Prostate gland (tissue), 2 donors: ENCODE data around the gene PIAS4. TPM values are rescaled to one million over a fixed set of nuclear protein-coding genes. Genes with fewer than 3 reads are reported as not detected.

ENCODE experiments used
- DNase-seq: peaks from one replicate; pipeline ENCODE4 v3.0.0-alpha.2; 2019; ENCODE audit warnings: low spot score
- H3K27ac ChIP-seq, 2 donors: fragments of 200-600 bp; sonication (generic); 2 replicates each; pipeline ENCODE4 v1.5.1; 2017 to 2019
- H3K27me3 ChIP-seq: fragments of 200-600 bp; sonication (generic); replicated peaks from 2 replicates; pipeline ENCODE4 v1.5.1; 2019; ENCODE audit not compliant: insufficient read depth
- H3K36me3 ChIP-seq, 2 donors: fragments of 200-600 bp; sonication (generic); 1 replicate in 1 of 2; 2 replicates in 1 of 2; pipeline versions ENCODE4 v1.5.1 to v1.8.1; 2017 to 2019
- H3K4me1 ChIP-seq: fragments of 200-600 bp; sonication (generic); replicated peaks from 2 replicates; pipeline ENCODE4 v1.5.1; 2019
- H3K4me3 ChIP-seq, 2 donors: fragments of 200-600 bp; sonication (generic); 2 replicates each; pipeline ENCODE4 v1.5.1; 2017 to 2019
- H3K9me3 ChIP-seq: fragments of 200-600 bp; sonication (generic); 2 replicates; pipeline ENCODE4 v1.5.1; 2017
- POLR2A ChIP-seq: fragments of 450-650 bp; IDR thresholded peaks from one replicate; pipeline ENCODE4 v1.6.1; 2016; ENCODE audit warnings: antibody characterized with exemption, mild to moderate bottlenecking
- POLR2AphosphoS5 ChIP-seq: sonication (generic); formaldehyde crosslinking; IDR thresholded peaks from one replicate; pipeline ENCODE4 v1.6.1; 2017; ENCODE audit warnings: antibody characterized with exemption
- WGBS: methylation state at CpG from one replicate; pipeline ENCODE4 v1.1.5; 2018; 5-methylcytosine and 5-hydroxymethylcytosine counted together
- intact Hi-C: fragments of 100-400 bp; cut with DNase I; formaldehyde crosslinking; loops from one replicate; pipeline ENCODE4 v1.14.2; 2022
- total RNA-seq, 2 donors: library from RNA; depleted of rRNA; stranded (reverse); fragments of >200 nt; gene quantifications; one replicate each; pipeline ENCODE4 v1.1.0, GENCODE V29; 2016
- TF ChIP-seq, protein P1 (sequence below), 4 experiments: fragments of 200-600 bp in 2 of 4; fragments of 450-650 bp in 2 of 4; sonication (generic) in 2 of 4; IDR thresholded peaks; 1 replicate in 3 of 4; 2 replicates in 1 of 4; pipeline ENCODE4 v1.5.1; 2016 to 2019; ENCODE audit warnings: antibody characterized with exemption in 4 of 4, mild to moderate bottlenecking in 2 of 4, moderate library complexity in 2 of 4

Gene PIAS4
- total RNA-seq, 2 donors from 2014 or later = 25.3 to 70.0 TPM

DNA sequence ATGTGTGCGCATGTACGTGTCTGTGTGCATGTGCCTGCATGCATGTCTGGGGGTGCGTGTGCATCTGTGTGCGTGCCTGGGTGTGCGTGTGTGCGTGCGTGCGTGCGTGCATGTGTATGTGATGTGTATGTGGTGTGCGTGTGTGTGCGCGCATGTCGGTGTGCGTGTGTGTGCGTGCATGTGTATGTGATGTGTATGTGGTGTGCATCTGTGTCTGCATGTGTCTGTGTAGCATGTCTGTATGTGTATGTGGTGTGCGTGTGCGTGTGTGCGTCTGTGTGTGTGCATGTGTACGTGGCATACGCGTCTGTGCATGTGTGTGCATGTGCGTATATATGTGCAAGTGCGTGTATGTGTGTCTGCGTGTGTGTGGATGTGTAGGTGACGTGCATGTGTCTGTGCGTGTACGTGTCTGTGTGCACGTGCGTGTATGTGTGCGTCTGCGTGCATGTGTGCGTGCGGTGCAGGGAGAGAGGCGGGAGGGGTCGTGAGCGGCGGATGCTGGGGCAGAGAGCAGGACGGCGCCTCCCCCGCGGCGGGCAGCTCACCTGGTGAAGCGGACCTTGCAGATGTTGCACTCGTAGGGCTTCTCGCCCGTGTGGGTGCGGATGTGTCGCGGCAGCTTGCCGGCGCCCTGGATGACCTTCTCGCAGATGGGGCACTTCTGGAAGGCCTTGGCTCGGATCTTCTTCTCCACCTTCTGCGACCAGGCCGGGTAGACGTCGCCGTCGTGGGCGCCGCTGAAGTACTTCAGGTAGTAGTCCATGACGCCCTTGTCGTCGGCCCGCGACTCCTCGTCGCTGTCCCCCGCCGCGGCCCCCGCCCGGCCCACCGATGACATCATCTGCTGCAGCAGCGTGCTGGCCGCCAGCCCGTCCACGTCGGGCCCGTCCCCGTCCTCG is 46.1 kb downstream of the PIAS4 start:
- Histone ChIP-seq H3K4me3 (no peak overlapping the region), H3K27ac (no peak overlapping the region), H3K36me3 (peaks cover 15 to 20% of the 10 kb centered on the region in 2 donors), H3K4me1 (peaks cover 10% of the 10 kb centered on the region), H3K27me3 (no peaks in the 10 kb centered on the region), H3K9me3 (no peaks in the 10 kb centered on the region)
- TF ChIP-seq, protein P1, sequence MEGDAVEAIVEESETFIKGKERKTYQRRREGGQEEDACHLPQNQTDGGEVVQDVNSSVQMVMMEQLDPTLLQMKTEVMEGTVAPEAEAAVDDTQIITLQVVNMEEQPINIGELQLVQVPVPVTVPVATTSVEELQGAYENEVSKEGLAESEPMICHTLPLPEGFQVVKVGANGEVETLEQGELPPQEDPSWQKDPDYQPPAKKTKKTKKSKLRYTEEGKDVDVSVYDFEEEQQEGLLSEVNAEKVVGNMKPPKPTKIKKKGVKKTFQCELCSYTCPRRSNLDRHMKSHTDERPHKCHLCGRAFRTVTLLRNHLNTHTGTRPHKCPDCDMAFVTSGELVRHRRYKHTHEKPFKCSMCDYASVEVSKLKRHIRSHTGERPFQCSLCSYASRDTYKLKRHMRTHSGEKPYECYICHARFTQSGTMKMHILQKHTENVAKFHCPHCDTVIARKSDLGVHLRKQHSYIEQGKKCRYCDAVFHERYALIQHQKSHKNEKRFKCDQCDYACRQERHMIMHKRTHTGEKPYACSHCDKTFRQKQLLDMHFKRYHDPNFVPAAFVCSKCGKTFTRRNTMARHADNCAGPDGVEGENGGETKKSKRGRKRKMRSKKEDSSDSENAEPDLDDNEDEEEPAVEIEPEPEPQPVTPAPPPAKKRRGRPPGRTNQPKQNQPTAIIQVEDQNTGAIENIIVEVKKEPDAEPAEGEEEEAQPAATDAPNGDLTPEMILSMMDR (IDR thresholded peaks at IDR 0.05) = no peak
- no peak for TF ChIP-seq POLR2AphosphoS5
- no peak for TF ChIP-seq POLR2A
- 90% methylated on average over 82 of the region's 82 CpGs for WGBS
- intact Hi-C loops = no loop called here
- DNase-seq = no peak

DNA sequence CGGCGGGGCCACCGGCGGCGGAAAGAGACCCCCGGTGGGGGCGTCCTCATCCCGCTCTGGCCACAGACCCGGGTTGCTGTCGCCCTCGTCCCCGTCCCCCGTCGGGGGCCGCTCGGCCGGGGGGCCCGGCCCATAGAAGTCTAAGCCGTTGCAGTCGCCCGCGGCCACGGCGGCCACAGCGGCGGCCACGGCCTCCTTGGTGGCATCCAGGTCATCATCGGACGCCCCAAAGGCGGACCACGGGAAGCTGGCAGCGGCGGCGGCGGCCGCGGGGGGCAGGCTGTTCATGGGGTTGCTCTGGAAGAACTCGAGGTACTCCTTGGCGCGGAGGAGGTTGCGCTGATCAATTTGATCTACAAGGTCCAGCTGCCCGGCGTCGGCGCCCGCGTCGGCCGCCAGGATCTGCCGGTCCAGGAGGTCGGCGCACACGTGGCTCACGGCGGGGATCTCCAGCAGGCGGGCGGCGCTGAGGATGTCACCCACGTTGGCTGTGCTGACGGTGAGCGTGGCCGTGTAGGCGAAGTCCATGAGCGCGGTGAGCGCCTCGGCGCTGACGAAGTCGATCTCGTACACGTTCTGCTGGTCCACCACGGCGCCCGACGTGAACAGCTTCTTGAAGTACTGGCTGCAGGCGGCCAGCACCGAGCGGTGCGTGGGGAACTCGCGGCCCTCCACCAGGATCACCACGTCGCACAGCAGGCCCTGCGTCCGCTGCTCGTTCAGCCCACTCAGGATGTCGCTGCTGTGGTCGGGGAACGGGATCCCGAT is 47.1 kb downstream of the PIAS4 start:
- H3K36me3 ChIP-seq = peaks cover 15 to 20% of the 10 kb centered on the region in 2 donors
- H3K27ac ChIP-seq = no peak overlapping the region
- no peak for DNase-seq
- H3K4me1 ChIP-seq = peaks cover 19% of the 10 kb centered on the region
- 95% methylated on average over 88 of the region's 91 CpGs for WGBS
- intact Hi-C loops = no loop called here
- TF ChIP-seq, protein P1 (IDR thresholded peaks at IDR 0.05) = no peak
- TF ChIP-seq POLR2AphosphoS5 = no peak
- no peak overlapping the region for H3K4me3 ChIP-seq
- no peaks in the 10 kb centered on the region for H3K27me3 ChIP-seq
- no peaks in the 10 kb centered on the region for H3K9me3 ChIP-seq

DNA sequence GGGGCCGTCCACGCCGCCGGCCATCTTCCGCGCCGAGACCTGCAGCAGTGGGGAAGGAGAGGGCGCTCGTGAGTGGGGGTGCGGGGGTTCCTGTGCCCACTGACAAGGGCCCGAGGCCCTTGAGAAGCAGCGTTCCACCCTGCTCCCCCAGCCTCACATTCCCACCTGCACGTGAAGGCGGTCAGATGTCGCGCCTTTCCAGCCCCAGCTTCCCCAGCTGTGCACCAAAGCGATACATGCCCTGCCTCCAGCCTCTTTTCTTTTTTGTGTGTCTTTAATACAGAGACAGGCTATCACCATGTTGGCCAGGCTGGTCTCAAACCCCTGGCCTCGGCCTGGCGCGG is 47.6 kb downstream of the PIAS4 start:
- Histone ChIP-seq H3K27ac (no peak overlapping the region), H3K4me3 (no peak overlapping the region), H3K4me1 (peaks cover 25% of the 10 kb centered on the region), H3K27me3 (no peaks in the 10 kb centered on the region), H3K9me3 (no peaks in the 10 kb centered on the region), H3K36me3 (peaks cover 15 to 20% of the 10 kb centered on the region in 2 donors)
- TF ChIP-seq POLR2A = no peak
- TF ChIP-seq, protein P1 (IDR thresholded peaks at IDR 0.05) = no peak
- TF ChIP-seq POLR2AphosphoS5 = no peak
- 94% methylated on average over 20 of the region's 20 CpGs for WGBS
- no peak for DNase-seq
- intact Hi-C loops = no loop called here

DNA sequence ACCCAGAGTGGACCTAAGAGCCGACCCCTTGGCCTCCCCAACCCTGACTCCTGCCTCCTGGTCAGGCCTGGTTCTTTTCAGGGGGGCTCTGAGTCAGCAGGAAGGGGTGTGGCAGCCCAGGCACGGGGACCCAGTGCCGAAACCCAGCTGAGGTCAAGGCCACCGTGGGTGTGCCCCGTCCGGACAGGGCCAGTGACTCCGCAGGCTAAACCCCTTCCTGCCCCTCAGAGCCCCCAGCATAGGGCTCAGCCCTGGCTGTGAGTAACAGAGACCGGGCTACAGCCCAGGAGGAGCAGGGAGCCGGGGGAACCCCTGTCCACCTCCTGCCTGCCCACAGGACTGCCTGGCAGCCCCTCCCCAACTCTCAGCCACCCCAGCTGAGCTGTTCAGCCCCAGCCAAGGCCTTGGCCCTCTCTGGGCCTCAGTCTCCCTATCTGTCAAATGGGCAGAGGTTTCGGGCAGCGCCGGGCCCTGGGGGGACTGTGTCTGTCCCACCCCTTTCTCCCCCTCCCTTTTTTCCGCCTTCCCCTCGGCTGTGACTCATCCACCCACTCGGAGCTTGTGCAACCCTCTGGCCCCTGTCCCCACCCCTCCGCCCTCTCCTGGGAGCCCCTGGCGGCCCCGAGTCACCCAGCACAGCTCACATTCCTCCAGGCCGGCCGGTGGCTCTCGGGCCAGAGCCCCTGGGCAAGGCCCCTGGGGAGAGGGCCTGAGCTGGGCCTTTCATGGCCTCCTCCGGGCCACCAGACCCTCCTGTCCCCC is 50.6 kb downstream of the PIAS4 start:
- intact Hi-C loops = no loop called here

More for the DNA sequence above, 50.6 kb downstream of the PIAS4 start:
- peak; percentile 51 for DNase-seq
- H3K4me3 ChIP-seq = no peak overlapping the region
- H3K9me3 ChIP-seq = no peaks in the 10 kb centered on the region
- H3K36me3 ChIP-seq = peaks cover 15 to 19% of the 10 kb centered on the region in 2 donors
- no peaks in the 10 kb centered on the region for H3K27me3 ChIP-seq
- H3K4me1 ChIP-seq = peaks cover 48% of the 10 kb centered on the region
- TF ChIP-seq POLR2A = no peak
- TF ChIP-seq, protein P1 (IDR thresholded peaks at IDR 0.05) = no peak
- peak; percentile 17 for TF ChIP-seq POLR2AphosphoS5
- 44% methylated on average over 22 of the region's 22 CpGs for WGBS
- H3K27ac ChIP-seq = peak overlapping the region; percentile 98
